Activated effector memory CD4-positive, alpha-beta T cell treated with anti-CD3 and anti-CD28 coated beads, Interleukin-2, amount 50 U/mL, for 16 hours (primary cell): Measurements from ENCODE around the gene ENOX1.
"Not testable (repeated sequence)": the region's sequence is repeated elsewhere in the genome, so short reads cannot be mapped to it uniquely, and the experiment has no call there.

ENCODE experiments used
- DNase-seq: peaks from one replicate; pipeline ENCODE4 v3.0.0-alpha.2; 2020

Gene ENOX1

GRCh38 chr13:43180036-43180660 lies 606.6 kb downstream of the ENOX1 start:
- no peak for DNase-seq

GRCh38 chr13:43171489-43171888 lies 615.3 kb downstream of the ENOX1 start:
- no peak for DNase-seq

- no peak for DNase-seq
These were observed 616.3 kb downstream of the ENOX1 start for GRCh38 chr13:43170506-43170905.

- not testable (repeated sequence) for DNase-seq
These were observed 618.3 kb downstream of the ENOX1 start for GRCh38 chr13:43168434-43168833.

- no peak for DNase-seq
These were observed 619.0 kb downstream of the ENOX1 start for GRCh38 chr13:43167731-43168130.

GRCh38 chr13:43166644-43167457 lies 619.9 kb downstream of the ENOX1 start:
- DNase-seq = no peak
